ENCODE measurements around the gene ANKMY1.

DNA sequence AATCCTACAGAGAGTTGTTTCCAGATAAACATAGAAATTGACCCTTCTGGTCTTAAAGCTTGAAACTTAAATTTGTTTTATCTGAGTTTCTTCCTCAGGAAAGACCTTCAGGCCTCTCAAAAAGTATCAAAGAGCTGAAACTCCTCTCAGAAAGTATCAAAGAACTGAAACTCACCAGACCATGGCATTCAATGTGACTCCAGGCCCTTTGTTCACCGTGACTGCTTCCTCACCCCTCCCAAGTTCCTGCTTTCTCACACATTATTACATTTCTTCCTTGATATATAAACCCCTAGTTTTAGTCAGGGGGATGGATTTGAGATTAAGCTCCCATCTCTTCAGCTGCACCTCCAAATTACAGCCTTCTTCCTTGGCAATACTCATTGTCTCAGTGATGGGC is 6.0 kb downstream of the ANKMY1 start:
- TF ChIP-seq POU6F1 (CRISPR knock-in tag; IDR thresholded peaks at IDR 0.05; ENCODE audit: borderline replicate concordance, low read depth) (no peak), CSRNP3 (CRISPR knock-in tag; IDR thresholded peaks at IDR 0.05) (no peak), CSDC2 (CRISPR knock-in tag; IDR thresholded peaks at IDR 0.05) (no peak), RARB (CRISPR knock-in tag; IDR thresholded peaks at IDR 0.05) (no peak), TCF4 (CRISPR knock-in tag; IDR thresholded peaks at IDR 0.05; ENCODE audit: borderline replicate concordance) (no peak), TOX (CRISPR knock-in tag; IDR thresholded peaks at IDR 0.05; ENCODE audit: borderline replicate concordance) (no peak), ARNTL (CRISPR knock-in tag; IDR thresholded peaks at IDR 0.05; ENCODE audit: borderline replicate concordance, low read depth) (no peak)
- TF ChIP-seq, protein P1, sequence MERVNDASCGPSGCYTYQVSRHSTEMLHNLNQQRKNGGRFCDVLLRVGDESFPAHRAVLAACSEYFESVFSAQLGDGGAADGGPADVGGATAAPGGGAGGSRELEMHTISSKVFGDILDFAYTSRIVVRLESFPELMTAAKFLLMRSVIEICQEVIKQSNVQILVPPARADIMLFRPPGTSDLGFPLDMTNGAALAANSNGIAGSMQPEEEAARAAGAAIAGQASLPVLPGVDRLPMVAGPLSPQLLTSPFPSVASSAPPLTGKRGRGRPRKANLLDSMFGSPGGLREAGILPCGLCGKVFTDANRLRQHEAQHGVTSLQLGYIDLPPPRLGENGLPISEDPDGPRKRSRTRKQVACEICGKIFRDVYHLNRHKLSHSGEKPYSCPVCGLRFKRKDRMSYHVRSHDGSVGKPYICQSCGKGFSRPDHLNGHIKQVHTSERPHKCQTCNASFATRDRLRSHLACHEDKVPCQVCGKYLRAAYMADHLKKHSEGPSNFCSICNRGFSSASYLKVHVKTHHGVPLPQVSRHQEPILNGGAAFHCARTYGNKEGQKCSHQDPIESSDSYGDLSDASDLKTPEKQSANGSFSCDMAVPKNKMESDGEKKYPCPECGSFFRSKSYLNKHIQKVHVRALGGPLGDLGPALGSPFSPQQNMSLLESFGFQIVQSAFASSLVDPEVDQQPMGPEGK (CRISPR knock-in tag; IDR thresholded peaks at IDR 0.05; ENCODE audit: borderline replicate concordance) = no peak
